Tibial nerve (tissue), 4 donors: Measurements from ENCODE around the gene PPP6R1. TPM values are rescaled to one million over a fixed set of nuclear protein-coding genes. Genes with fewer than 3 reads are reported as not detected.

Experiments
- DNase-seq, 2 donors: peaks; one replicate each; pipeline ENCODE4 v3.0.0-alpha.2; 2019; ENCODE audit warnings: low spot score in 2 of 2
- H3K27ac ChIP-seq, 4 donors: fragments of 200-600 bp; sonication (generic) in 3 of 4; one replicate each; pipeline ENCODE4 v1.5.1; 2017 to 2019; ENCODE audit warnings: mild to moderate bottlenecking in 1 of 4
- H3K27me3 ChIP-seq, 2 donors: fragments of 200-600 bp; sonication (generic) in 1 of 2; one replicate each; pipeline versions ENCODE4 v1.5.1 to v1.6.0; 2017 to 2019
- H3K36me3 ChIP-seq, 3 donors: fragments of 200-600 bp; sonication (generic); one replicate each; pipeline ENCODE4 v1.5.1; 2018 to 2019
- H3K4me1 ChIP-seq, 4 donors: fragments of 200-600 bp; sonication (generic) in 3 of 4; one replicate each; pipeline ENCODE4 v1.5.1; 2017 to 2019
- H3K4me3 ChIP-seq, 4 donors: fragments of 200-600 bp; sonication (generic) in 3 of 4; one replicate each; pipeline ENCODE4 v1.5.1; 2017 to 2019; ENCODE audit warnings: mild to moderate bottlenecking in 1 of 4, moderate library complexity in 1 of 4
- H3K9me3 ChIP-seq, 4 donors: fragments of 200-600 bp; sonication (generic) in 3 of 4; one replicate each; pipeline ENCODE4 v1.5.1; 2017 to 2019
- CTCF ChIP-seq, 5 experiments: fragments of 200-600 bp in 3 of 5; fragments of 450-650 bp in 2 of 5; sonication (generic) in 3 of 5; IDR thresholded peaks; one replicate each; pipeline ENCODE4 v1.5.1; 2016 to 2019; ENCODE audit warnings: antibody characterized with exemption in 5 of 5, mild to moderate bottlenecking in 3 of 5, moderate library complexity in 2 of 5
- EP300 ChIP-seq, 2 donors: sonication (generic); formaldehyde crosslinking; IDR thresholded peaks; one replicate each; pipeline ENCODE4 v1.6.1; 2017; ENCODE audit warnings: antibody characterized with exemption in 2 of 2, mild to moderate bottlenecking in 1 of 2
- POLR2A ChIP-seq, 2 donors: fragments of 450-650 bp; IDR thresholded peaks; one replicate each; pipeline ENCODE4 v1.6.1; 2017; ENCODE audit warnings: antibody characterized with exemption in 2 of 2, mild to moderate bottlenecking in 2 of 2, moderate library complexity in 2 of 2
- WGBS, 2 donors: methylation state at CpG; one replicate each; pipeline ENCODE4 v1.1.5; 2018; 5-methylcytosine and 5-hydroxymethylcytosine counted together
- total RNA-seq, 4 donors: library from RNA; depleted of rRNA; stranded (reverse); fragments of >200 nt; gene quantifications; one replicate each; pipeline ENCODE4 v1.1.0, GENCODE V29; 2016

Gene PPP6R1
- total RNA-seq, 4 donors from 2014 or later, result 35.4 to 56.7 (median 40.7) TPM

DNA sequence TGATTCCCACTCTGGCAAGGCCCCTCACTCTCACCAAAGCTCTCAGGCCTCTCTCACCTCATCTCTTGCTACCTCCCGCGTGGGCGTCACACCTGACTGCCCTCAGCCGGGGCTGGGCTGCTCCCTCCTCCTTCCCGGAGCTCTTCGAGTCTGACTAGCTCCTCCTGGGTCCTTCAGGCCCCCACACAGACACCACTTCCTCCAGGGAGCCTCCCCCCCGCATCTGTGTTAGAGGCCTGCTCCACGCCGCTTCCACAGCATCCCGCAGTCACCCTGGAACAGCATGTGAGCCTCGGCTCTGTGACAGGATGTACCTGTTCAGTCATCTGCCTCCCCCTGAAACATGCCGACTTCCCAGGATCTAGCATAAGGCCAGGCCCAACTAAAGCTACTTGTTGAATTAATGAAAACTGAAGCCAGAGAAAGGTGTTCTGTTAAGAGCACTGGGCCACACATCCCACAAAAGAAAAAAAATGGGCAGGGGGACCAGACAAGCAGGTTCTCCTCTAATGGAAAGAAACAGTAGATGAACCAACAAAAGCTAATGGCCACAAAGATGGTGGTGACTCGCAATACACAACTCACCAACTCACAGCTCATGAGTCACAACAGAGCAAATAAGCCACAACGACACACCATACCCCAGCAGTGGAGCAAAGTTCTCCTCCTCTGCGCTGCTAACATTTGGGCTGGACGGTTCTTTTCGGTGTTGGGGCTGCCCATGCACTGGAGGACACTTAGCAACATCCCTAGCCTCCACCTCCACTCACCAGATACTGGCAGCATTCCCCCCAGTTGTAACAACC, 3.0 kb downstream of the PPP6R1 start:
- 66 to 67% methylated on average over 17 of the region's 17 CpGs for WGBS, 2 donors
- H3K36me3 ChIP-seq, result peaks cover 0 to 4% (median 0%) of the 10 kb centered on the region in 3 donors
- no peaks in the 10 kb centered on the region for H3K9me3 ChIP-seq
- no peak for DNase-seq
- H3K4me1 ChIP-seq, result peaks cover 0 to 78% (median 49%) of the 10 kb centered on the region in 4 donors
- H3K27me3 ChIP-seq, result no peaks in the 10 kb centered on the region
- peak overlapping the region in 2 of 4 donors; percentile 15 to 21 for H3K4me3 ChIP-seq
- H3K27ac ChIP-seq, result peak overlapping the region in 2 of 4 donors; percentile 59 to 78
- TF ChIP-seq POLR2A (IDR thresholded peaks at IDR 0.05) (no peak), EP300 (IDR thresholded peaks at IDR 0.05) (no peak), CTCF (IDR thresholded peaks at IDR 0.05) (no peak)

DNA sequence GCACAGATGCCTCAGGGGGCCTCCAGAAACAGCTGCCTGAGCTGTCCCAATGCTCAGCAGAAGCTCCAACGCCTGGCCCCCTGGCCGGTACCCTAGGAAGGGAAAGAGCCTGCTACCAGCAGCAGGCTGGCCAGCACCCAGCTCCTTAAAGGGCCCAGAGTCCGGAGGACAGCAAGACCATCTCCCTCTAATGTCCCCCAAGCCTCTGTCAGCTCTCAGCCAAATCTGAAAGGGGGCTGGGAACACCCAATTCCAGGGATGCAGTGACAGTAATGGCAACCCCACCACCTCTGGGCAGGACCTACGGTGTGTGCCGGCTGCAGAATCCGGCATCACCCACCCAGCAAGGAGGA, 4.2 kb downstream of the PPP6R1 start:
- WGBS, 2 donors, result 44 to 54% methylated on average over 6 of the region's 6 CpGs
- peak overlapping the region in 3 of 4 donors; percentile 59 to 78 (median 65) for H3K27ac ChIP-seq

DNA sequence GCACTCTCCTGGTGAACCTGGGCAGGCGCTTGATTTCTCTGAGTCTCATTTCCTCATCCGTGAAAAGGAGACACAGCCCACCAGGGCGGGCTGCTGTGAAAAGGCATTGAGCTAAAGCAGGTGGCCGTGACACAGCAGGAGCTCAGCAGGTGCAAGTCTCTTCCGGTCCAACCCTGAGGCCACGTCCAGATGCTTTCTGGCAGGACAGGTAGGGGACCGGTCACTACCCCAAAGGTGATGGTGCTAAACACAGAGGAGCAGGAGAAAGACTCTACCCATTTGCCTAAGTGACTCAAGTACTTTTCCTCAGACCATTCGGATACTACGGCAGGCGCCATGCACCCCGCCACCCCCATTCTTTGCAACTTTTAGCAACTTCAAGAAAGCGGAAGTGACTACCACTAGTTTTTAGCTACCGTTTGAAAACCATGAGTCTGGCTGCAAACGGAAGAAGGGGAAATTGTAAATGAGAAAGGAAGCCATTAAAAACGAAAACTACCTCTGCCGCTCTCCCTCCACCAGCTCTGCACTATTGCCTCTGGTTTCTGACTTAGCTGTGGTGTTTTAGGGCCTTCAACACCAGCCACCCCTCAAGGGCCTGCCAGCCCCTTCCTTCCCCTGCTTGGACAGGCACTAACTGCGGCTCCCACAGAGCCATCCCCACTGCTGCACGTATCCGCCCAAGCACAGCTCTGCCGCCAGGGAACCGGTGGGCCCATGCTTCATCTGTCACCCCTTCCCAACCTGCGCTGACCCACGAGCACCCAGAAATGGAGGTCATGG, 4.8 kb downstream of the PPP6R1 start:
- DNase-seq, result no peak
- peak overlapping the region in 3 of 4 donors; percentile 59 to 78 (median 65) for H3K27ac ChIP-seq
- H3K36me3 ChIP-seq, result peaks cover 0 to 4% (median 0%) of the 10 kb centered on the region in 3 donors
- no peaks in the 10 kb centered on the region for H3K9me3 ChIP-seq
- H3K4me3 ChIP-seq, result peak overlapping the region in 3 of 4 donors; percentile 4 to 37 (median 28)
- 62 to 70% methylated on average over 23 of the region's 23 CpGs for WGBS, 2 donors
- peaks cover 0 to 86% (median 43%) of the 10 kb centered on the region in 4 donors for H3K4me1 ChIP-seq
- no peak for TF ChIP-seq EP300 (IDR thresholded peaks at IDR 0.05)
- TF ChIP-seq CTCF (IDR thresholded peaks at IDR 0.05), result no peak
- no peak for TF ChIP-seq POLR2A (IDR thresholded peaks at IDR 0.05)
- H3K27me3 ChIP-seq, result no peaks in the 10 kb centered on the region

More for the DNA sequence above, 4.2 kb downstream of the PPP6R1 start:
- Histone ChIP-seq H3K27me3 (no peaks in the 10 kb centered on the region), H3K36me3 (peaks cover 0 to 4% (median 0%) of the 10 kb centered on the region in 3 donors), H3K9me3 (no peaks in the 10 kb centered on the region), H3K4me1 (peaks cover 0 to 82% (median 45%) of the 10 kb centered on the region in 4 donors), H3K4me3 (peak overlapping the region in 3 of 4 donors; percentile 4 to 37 (median 28))
- TF ChIP-seq EP300 (IDR thresholded peaks at IDR 0.05), result no peak
- no peak for TF ChIP-seq POLR2A (IDR thresholded peaks at IDR 0.05)
- no peak for TF ChIP-seq CTCF (IDR thresholded peaks at IDR 0.05)
- DNase-seq, result no peak

DNA sequence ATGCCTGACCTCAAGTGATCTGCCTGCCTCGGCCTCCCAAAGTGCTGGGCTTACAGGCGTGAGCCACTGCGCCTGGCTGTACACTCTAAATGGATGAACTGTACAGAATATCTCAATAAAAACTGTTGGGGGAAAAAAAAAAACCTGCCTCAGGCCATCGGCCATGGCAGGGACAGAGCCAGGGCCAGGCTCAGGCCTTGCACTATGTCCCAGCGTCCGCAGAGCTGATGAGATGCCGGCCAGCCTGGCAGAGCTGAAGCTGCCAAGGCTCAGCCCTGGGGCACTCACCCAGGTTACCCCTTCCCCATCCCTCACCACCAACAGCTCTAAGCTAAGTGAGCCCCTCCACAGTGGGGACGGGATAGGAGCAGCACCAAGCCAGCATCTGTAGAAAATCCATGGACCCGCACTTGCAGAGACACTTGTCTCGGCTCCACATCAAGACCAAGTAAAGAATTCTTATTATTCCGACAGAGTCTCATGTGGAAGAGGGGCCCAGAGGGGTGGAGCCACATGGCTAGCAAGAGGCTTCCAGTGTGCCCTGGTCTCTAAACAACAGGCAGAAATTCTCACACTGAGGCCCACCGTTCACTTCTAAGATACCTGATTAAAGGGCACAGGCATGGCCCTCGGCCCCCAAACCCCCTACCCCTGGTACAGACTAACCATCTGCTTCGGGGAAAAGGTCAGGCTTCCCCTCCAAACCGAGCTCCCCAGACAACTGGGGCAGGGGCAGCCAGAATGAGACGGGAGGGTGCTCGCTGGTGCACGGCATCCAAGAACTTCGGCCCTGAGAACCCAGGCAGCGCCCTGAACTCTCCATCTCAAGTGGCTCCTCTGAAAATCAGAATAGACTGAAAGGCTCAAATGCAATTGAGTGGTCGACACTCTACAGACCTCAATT, 5.8 kb downstream of the PPP6R1 start:
- Histone ChIP-seq H3K9me3 (no peaks in the 10 kb centered on the region), H3K27me3 (no peaks in the 10 kb centered on the region), H3K36me3 (peaks cover 0 to 4% (median 0%) of the 10 kb centered on the region in 3 donors), H3K27ac (peak overlapping the region in 1 of 4 donors; percentile 78), H3K4me1 (peaks cover 0 to 95% (median 47%) of the 10 kb centered on the region in 4 donors), H3K4me3 (peak overlapping the region in 1 of 4 donors; percentile 28)
- no peak for DNase-seq
- TF ChIP-seq POLR2A (IDR thresholded peaks at IDR 0.05) (no peak), EP300 (IDR thresholded peaks at IDR 0.05) (no peak)
- WGBS, 2 donors, result 75 to 80% methylated on average over 20 to 21 of the region's 21 CpGs
